DND-41 (cell line): ENCODE data around the gene ASPDH.
"Not testable (repeated sequence)": the region's sequence is repeated elsewhere in the genome, so short reads cannot be mapped to it uniquely, and the experiment has no call there.

Experiments used
- ATAC-seq: fragments of 200-7000 bp; cut with Tn5 transposase; 3 replicates; pipeline ENCODE4 v1.9.1; 2021; ENCODE audit warnings: low read depth; ENCODE audit not compliant: insufficient read depth
- DNase-seq: peaks from one replicate; pipeline ENCODE4 v3.0.0-alpha.2; 2020
- H2AFZ ChIP-seq: 2 replicates; pipeline ENCODE4 v1.6.0; 2012; ENCODE audit warnings: low read depth, low read length
- H3K27ac ChIP-seq: 2 replicates; pipeline ENCODE4 v1.5.1; 2012; ENCODE audit warnings: low read length, inconsistent platforms
- H3K27me3 ChIP-seq: fragments of 200-600 bp; sonication (generic); 2 replicates; pipeline ENCODE4 v1.6.0; 2012; ENCODE audit warnings: low read length, mild to moderate bottlenecking, inconsistent platforms; ENCODE audit not compliant: insufficient read depth, poor library complexity
- H3K36me3 ChIP-seq: 2 replicates; pipeline ENCODE4 v1.5.1; 2012; ENCODE audit warnings: low read length, inconsistent platforms; ENCODE audit not compliant: insufficient read depth
- H3K4me1 ChIP-seq: 2 replicates; pipeline ENCODE4 v1.5.1; 2012; ENCODE audit warnings: mild to moderate bottlenecking, low read length; ENCODE audit not compliant: insufficient read depth
- H3K4me2 ChIP-seq: 2 replicates; pipeline ENCODE4 v1.6.0; 2012; ENCODE audit warnings: mild to moderate bottlenecking, moderate library complexity, low read length, inconsistent platforms; ENCODE audit not compliant: insufficient read depth
- H3K4me3 ChIP-seq, 2 experiments: fragments of 200-600 bp in 1 of 2; shearing (Covaris generic) in 1 of 2; 2 replicates each; pipeline ENCODE4 v1.5.1; 2012 to 2016; ENCODE audit warnings: inconsistent platforms in 2 of 2, low read length in 2 of 2, mild to moderate bottlenecking in 2 of 2, low read depth in 1 of 2, moderate library complexity in 1 of 2
- H3K79me2 ChIP-seq: 2 replicates; pipeline ENCODE4 v1.6.0; 2012; ENCODE audit warnings: low read length, inconsistent platforms; ENCODE audit not compliant: insufficient read depth
- H3K9ac ChIP-seq: 2 replicates; pipeline ENCODE4 v1.6.0; 2012; ENCODE audit warnings: low read depth, mild to moderate bottlenecking, inconsistent platforms, low read length, moderate library complexity
- H3K9me3 ChIP-seq: 2 replicates; pipeline ENCODE4 v1.5.1; 2012; ENCODE audit warnings: low read length, moderate library complexity, mild to moderate bottlenecking, inconsistent platforms; ENCODE audit not compliant: insufficient read depth, severe bottlenecking
- H4K20me1 ChIP-seq: 2 replicates; pipeline ENCODE4 v1.6.0; 2012; ENCODE audit warnings: low read length; ENCODE audit not compliant: insufficient read depth
- CTCF ChIP-seq: IDR thresholded peaks from 2 replicates; pipeline ENCODE4 v1.5.1; 2012; ENCODE audit warnings: borderline replicate concordance, low read length, moderate library complexity, mild to moderate bottlenecking; ENCODE audit not compliant: poor library complexity, severe bottlenecking; ENCODE audit errors: extremely low read depth
- EZH2 ChIP-seq: IDR thresholded peaks from 3 replicates; pipeline ENCODE4 v1.6.1; 2012; ENCODE audit warnings: borderline replicate concordance, low read depth, mild to moderate bottlenecking, moderate library complexity, low read length, inconsistent platforms; ENCODE audit not compliant: severe bottlenecking

ASPDH gene

GRCh38 chr19:50476224-50476906, 37.3 kb downstream of the ASPDH start, which contains the start of the genes EMC10 and GARIN5A:
EMC10 (plus strand) TSS chr19:50476507; CDS start chr19:50476545, 38 bp downstream.
GARIN5A (minus strand) TSS chr19:50476848; CDS start chr19:50476388, 460 bp downstream.
- peaks cover 10% of the 10 kb centered on the region; the same call in 1 of the 2 replicates for H3K79me2 ChIP-seq
- peak within 1 kb of the TSS; percentile 64 for H2AFZ ChIP-seq
- no peaks in the 10 kb centered on the region for H4K20me1 ChIP-seq
- peaks cover 2% of the 10 kb centered on the region for H3K9me3 ChIP-seq
- H3K4me1 ChIP-seq = peaks cover 14% of the 10 kb centered on the region
- no peak for TF ChIP-seq EZH2
- no peak for TF ChIP-seq CTCF
- H3K9ac ChIP-seq = peak within 1 kb of the TSS; percentile 56
- peak within 1 kb of the TSS; percentile 52 for H3K4me2 ChIP-seq
- peaks cover 4% of the 10 kb centered on the region; the same call in 1 of the 2 replicates for H3K36me3 ChIP-seq
- H3K27me3 ChIP-seq = no peaks in the 10 kb centered on the region
- DNase-seq = peak; percentile 71
- peak within 1 kb of the TSS; percentile 34 to 64; a peak in 3 of 4 replicates for H3K4me3 ChIP-seq
- H3K27ac ChIP-seq = peak within 1 kb of the TSS; percentile 41
- ATAC-seq = peak; percentile 92

GRCh38 chr19:50475736-50476223, 37.9 kb downstream of the ASPDH start:
- peak overlapping the region; percentile 64 for H2AFZ ChIP-seq
- peaks cover 4% of the 10 kb centered on the region; the same call in 1 of the 2 replicates for H3K36me3 ChIP-seq
- peaks cover 2% of the 10 kb centered on the region for H3K9me3 ChIP-seq
- no peaks in the 10 kb centered on the region for H3K27me3 ChIP-seq
- no peaks in the 10 kb centered on the region for H4K20me1 ChIP-seq
- H3K4me2 ChIP-seq = peak overlapping the region; percentile 52
- H3K9ac ChIP-seq = no peak overlapping the region; the same call in 1 of the 2 replicates
- H3K79me2 ChIP-seq = peaks cover 10% of the 10 kb centered on the region; the same call in 1 of the 2 replicates
- H3K4me3 ChIP-seq = peak overlapping the region in 1 of 2 experiments; percentile 64; a peak in 2 of 4 replicates
- peaks cover 14% of the 10 kb centered on the region for H3K4me1 ChIP-seq
- no peak for TF ChIP-seq EZH2
- no peak for TF ChIP-seq CTCF
- no peak for ATAC-seq
- no peak overlapping the region for H3K27ac ChIP-seq
- DNase-seq = no peak

GRCh38 chr19:50475101-50475568, 38.6 kb downstream of the ASPDH start:
- H3K9ac ChIP-seq = no peak overlapping the region
- no peak for TF ChIP-seq EZH2
- TF ChIP-seq CTCF = no peak
- no peak for DNase-seq

GRCh38 chr19:50473336-50473735, 40.4 kb downstream of the ASPDH start:
- not testable (repeated sequence) for DNase-seq, H3K4me2 ChIP-seq, H3K9me3 ChIP-seq, H3K9ac ChIP-seq, H2AFZ ChIP-seq, ATAC-seq, H3K27ac ChIP-seq, H3K79me2 ChIP-seq, H4K20me1 ChIP-seq, H3K4me3 ChIP-seq, H3K27me3 ChIP-seq, H3K36me3 ChIP-seq
- H3K4me1 ChIP-seq = peaks cover 14% of the 10 kb centered on the region

More at GRCh38 chr19:50475101-50475568, 38.6 kb downstream of the ASPDH start:
- Histone ChIP-seq H3K79me2 (peaks cover 10% of the 10 kb centered on the region; the same call in 1 of the 2 replicates), H3K36me3 (peaks cover 4% of the 10 kb centered on the region; the same call in 1 of the 2 replicates), H2AFZ (no peak overlapping the region), H3K4me2 (no peak overlapping the region), H3K27ac (no peak overlapping the region), H3K4me1 (peaks cover 14% of the 10 kb centered on the region), H4K20me1 (no peaks in the 10 kb centered on the region), H3K4me3 (no peak overlapping the region), H3K9me3 (peaks cover 2% of the 10 kb centered on the region), H3K27me3 (no peaks in the 10 kb centered on the region)
- ATAC-seq = no peak
